ENCODE data around the gene KCNAB2. TPM values are rescaled to one million over a fixed set of nuclear protein-coding genes. Genes with fewer than 3 reads are reported as not detected.
A peak's percentile ranks its signal among the peaks of the same experiment; 100 is the strongest.

Gene KCNAB2
- total RNA-seq, 1 experiment from 2014 or later, result 11.0 TPM

DNA sequence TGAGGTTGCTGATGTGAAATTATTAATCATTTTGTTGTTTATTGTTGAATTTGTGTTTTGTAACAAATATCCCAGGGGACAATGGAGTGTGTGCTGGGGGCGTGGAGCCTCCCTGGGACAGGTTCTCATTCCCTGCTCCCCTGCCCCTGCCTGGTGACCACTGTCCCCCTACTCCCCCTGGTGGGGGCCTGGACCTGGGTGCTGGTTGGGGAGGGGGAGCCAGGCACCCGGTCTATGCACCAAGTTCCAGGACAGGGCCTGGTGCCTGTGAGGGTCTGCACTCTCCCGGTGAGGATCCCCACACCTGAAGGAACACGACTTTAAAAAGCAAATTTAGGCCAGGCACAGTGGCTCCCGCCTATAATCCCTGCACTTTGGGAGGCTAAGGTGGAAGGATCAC, 92.1 kb downstream of the KCNAB2 start:
- no TSS peak for BruUV-seq (replicated peaks)
- H3K4me1 Mint-ChIP-seq (ENCODE audit: low read depth, unreplicated experiment), result no peaks in the 10 kb centered on the region
- intact Hi-C loops (cut with micrococcal nuclease; ENCODE audit: unreplicated experiment), result no loop called here
- ChIA-PET POLR2A (no interaction called here), CTCF (interaction anchor here (0.5 kb wide), 1 partner anchor 108 kb away, joined by 4 read pairs; no protein-coding TSS in a partner anchor)
- H3K27ac Mint-ChIP-seq (ENCODE audit: unreplicated experiment), result no peak overlapping the region
- Histone ChIP-seq H3K9me3 (no peaks in the 10 kb centered on the region), H3K4me1 (no peaks in the 10 kb centered on the region), H3K27me3 (replicated peaks; ENCODE audit: control insufficient read depth, insufficient read depth, low read length) (no peaks in the 10 kb centered on the region), H3K36me3 (ENCODE audit: control insufficient read depth, insufficient read depth, low read length) (no peaks in the 10 kb centered on the region), H3K4me3 (ENCODE audit: low read depth, low read length) (no peak overlapping the region)
- H3K9me3 Mint-ChIP-seq (ENCODE audit: unreplicated experiment), result peaks cover 5% of the 10 kb centered on the region
- TF ChIP-seq, protein P1, sequence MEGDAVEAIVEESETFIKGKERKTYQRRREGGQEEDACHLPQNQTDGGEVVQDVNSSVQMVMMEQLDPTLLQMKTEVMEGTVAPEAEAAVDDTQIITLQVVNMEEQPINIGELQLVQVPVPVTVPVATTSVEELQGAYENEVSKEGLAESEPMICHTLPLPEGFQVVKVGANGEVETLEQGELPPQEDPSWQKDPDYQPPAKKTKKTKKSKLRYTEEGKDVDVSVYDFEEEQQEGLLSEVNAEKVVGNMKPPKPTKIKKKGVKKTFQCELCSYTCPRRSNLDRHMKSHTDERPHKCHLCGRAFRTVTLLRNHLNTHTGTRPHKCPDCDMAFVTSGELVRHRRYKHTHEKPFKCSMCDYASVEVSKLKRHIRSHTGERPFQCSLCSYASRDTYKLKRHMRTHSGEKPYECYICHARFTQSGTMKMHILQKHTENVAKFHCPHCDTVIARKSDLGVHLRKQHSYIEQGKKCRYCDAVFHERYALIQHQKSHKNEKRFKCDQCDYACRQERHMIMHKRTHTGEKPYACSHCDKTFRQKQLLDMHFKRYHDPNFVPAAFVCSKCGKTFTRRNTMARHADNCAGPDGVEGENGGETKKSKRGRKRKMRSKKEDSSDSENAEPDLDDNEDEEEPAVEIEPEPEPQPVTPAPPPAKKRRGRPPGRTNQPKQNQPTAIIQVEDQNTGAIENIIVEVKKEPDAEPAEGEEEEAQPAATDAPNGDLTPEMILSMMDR (IDR thresholded peaks at IDR 0.05; ENCODE audit: insufficient read depth in 1 of 2, low read depth in 1 of 2, low read length in 1 of 2, severe bottlenecking in 1 of 2, unreplicated experiment in 1 of 2), result peak in 1 of 2 experiments; percentile 30
- no peak for DNase-seq
- no peak overlapping the region for H3K4me3 Mint-ChIP-seq (ENCODE audit: unreplicated experiment)
- H3K27me3 Mint-ChIP-seq (ENCODE audit: insufficient read depth, unreplicated experiment), result no peaks in the 10 kb centered on the region
- H3K36me3 Mint-ChIP-seq (ENCODE audit: insufficient read depth, unreplicated experiment), result no peaks in the 10 kb centered on the region

DNA sequence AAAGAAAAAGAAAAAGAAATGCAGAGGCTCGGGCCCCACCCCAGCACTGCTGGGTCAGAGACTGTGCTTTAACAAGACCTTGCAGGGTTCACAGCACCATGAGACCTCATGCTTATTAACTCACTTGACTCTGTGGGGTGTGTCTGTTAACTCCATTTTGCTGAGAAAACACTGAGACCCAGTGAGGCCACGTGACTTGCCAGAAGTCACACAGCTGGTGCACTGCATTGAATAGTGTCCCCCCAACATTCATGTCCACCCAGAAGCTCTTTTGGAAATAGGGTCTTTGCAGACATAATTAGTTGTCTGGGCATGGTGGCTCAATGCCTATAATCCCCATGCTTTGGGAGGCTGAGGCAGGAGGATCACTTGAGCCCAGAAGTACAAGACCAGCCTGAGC, 94.7 kb downstream of the KCNAB2 start:
- Mint-ChIP-seq H3K9me3 (ENCODE audit: unreplicated experiment) (no peaks in the 10 kb centered on the region), H3K36me3 (ENCODE audit: insufficient read depth, unreplicated experiment) (no peaks in the 10 kb centered on the region), H3K27me3 (ENCODE audit: insufficient read depth, unreplicated experiment) (no peaks in the 10 kb centered on the region), H3K27ac (ENCODE audit: unreplicated experiment) (no peak overlapping the region), H3K4me3 (ENCODE audit: unreplicated experiment) (no peak overlapping the region), H3K4me1 (ENCODE audit: low read depth, unreplicated experiment) (no peaks in the 10 kb centered on the region)
- H3K4me1 ChIP-seq, result no peaks in the 10 kb centered on the region
- no peaks in the 10 kb centered on the region for H3K27me3 ChIP-seq (replicated peaks; ENCODE audit: control insufficient read depth, insufficient read depth, low read length)
- BruUV-seq (replicated peaks), result no TSS peak
- H3K36me3 ChIP-seq (ENCODE audit: control insufficient read depth, insufficient read depth, low read length), result no peaks in the 10 kb centered on the region
- H3K9me3 ChIP-seq, result no peaks in the 10 kb centered on the region
- TF ChIP-seq, protein P1 (IDR thresholded peaks at IDR 0.05; ENCODE audit: insufficient read depth in 1 of 2, low read depth in 1 of 2, low read length in 1 of 2, severe bottlenecking in 1 of 2, unreplicated experiment in 1 of 2), result no peak
- intact Hi-C loops (cut with micrococcal nuclease; ENCODE audit: unreplicated experiment), result no loop called here
- no peak overlapping the region for H3K4me3 ChIP-seq (ENCODE audit: low read depth, low read length)
- ChIA-PET POLR2A (no interaction called here), CTCF (no interaction called here)
- DNase-seq, result no peak

DNA sequence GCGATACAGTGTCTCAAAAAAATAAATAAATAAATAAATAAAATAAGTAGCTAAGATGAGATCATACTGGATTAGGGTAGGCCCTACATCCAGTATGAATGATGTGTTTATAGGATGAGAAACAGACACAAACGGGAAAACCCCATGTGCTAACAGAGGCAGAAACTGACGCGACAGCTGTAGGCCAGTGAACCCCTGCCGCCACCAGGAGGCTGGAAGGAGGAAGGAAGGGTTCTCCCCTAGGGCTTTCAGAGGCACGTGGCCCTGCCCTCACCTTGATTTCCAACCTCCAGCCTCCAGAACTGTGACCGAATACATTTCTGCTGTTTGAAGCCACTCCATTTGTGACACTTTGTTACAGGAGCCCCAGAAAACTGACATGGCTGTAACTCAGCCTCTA, 95.9 kb downstream of the KCNAB2 start:
- no peaks in the 10 kb centered on the region for H3K27me3 Mint-ChIP-seq (ENCODE audit: insufficient read depth, unreplicated experiment)
- H3K36me3 Mint-ChIP-seq (ENCODE audit: insufficient read depth, unreplicated experiment), result no peaks in the 10 kb centered on the region
- intact Hi-C loops (cut with micrococcal nuclease; ENCODE audit: unreplicated experiment), result no loop called here
- H3K4me3 Mint-ChIP-seq (ENCODE audit: unreplicated experiment), result no peak overlapping the region
- H3K27ac Mint-ChIP-seq (ENCODE audit: unreplicated experiment), result no peak overlapping the region
- no peaks in the 10 kb centered on the region for H3K9me3 Mint-ChIP-seq (ENCODE audit: unreplicated experiment)
- H3K4me1 Mint-ChIP-seq (ENCODE audit: low read depth, unreplicated experiment), result no peaks in the 10 kb centered on the region
- Histone ChIP-seq H3K9me3 (no peaks in the 10 kb centered on the region), H3K36me3 (ENCODE audit: control insufficient read depth, insufficient read depth, low read length) (no peaks in the 10 kb centered on the region), H3K4me1 (no peaks in the 10 kb centered on the region), H3K27me3 (replicated peaks; ENCODE audit: control insufficient read depth, insufficient read depth, low read length) (no peaks in the 10 kb centered on the region), H3K4me3 (ENCODE audit: low read depth, low read length) (no peak overlapping the region)
- ChIA-PET POLR2A (no interaction called here), CTCF (no interaction called here)
- TF ChIP-seq, protein P1 (IDR thresholded peaks at IDR 0.05; ENCODE audit: insufficient read depth in 1 of 2, low read depth in 1 of 2, low read length in 1 of 2, severe bottlenecking in 1 of 2, unreplicated experiment in 1 of 2), result peak in 1 of 2 experiments; percentile 48
- no TSS peak for BruUV-seq (replicated peaks)
- peak in 1 of 2 experiments; percentile 42 for DNase-seq
